Sigmoid colon (tissue), 7 donors: ENCODE data around the gene AHSP. TPM values are rescaled to one million over a fixed set of nuclear protein-coding genes. Genes with fewer than 3 reads are reported as not detected.

Experiments used
- DNase-seq: peaks from one replicate; pipeline ENCODE4 v3.0.0-alpha.2; 2019
- H3K27ac ChIP-seq, 4 donors: fragments of 200-600 bp; sonication (generic); one replicate each; pipeline ENCODE4 v1.5.1; 2016 to 2019; ENCODE audit warnings: mild to moderate bottlenecking in 1 of 4
- H3K27me3 ChIP-seq, 3 donors: fragments of 200-600 bp; sonication (generic); one replicate each; pipeline ENCODE4 v1.5.1; 2019; ENCODE audit warnings: mild to moderate bottlenecking in 1 of 3
- H3K36me3 ChIP-seq, 4 donors: fragments of 200-600 bp; sonication (generic); one replicate each; pipeline ENCODE4 v1.5.1; 2016 to 2019
- H3K4me1 ChIP-seq, 4 donors: fragments of 200-600 bp; sonication (generic); one replicate each; pipeline ENCODE4 v1.5.1; 2017 to 2019
- H3K4me3 ChIP-seq, 4 donors: fragments of 200-600 bp; sonication (generic); one replicate each; pipeline ENCODE4 v1.5.1; 2017 to 2019; ENCODE audit warnings: mild to moderate bottlenecking in 2 of 4, moderate library complexity in 1 of 4
- H3K9me3 ChIP-seq, 4 donors: fragments of 200-600 bp in 3 of 4; sonication (generic) in 3 of 4; one replicate each; pipeline versions ENCODE4 v1.5.1 to v1.6.1; 2013 to 2019
- CTCF ChIP-seq, 4 experiments: fragments of 450-650 bp in 3 of 4; fragments of 200-600 bp in 1 of 4; IDR thresholded peaks; one replicate each; pipeline ENCODE4 v1.5.1; 2016 to 2019; ENCODE audit warnings: antibody characterized with exemption in 4 of 4, mild to moderate bottlenecking in 3 of 4, moderate library complexity in 2 of 4
- EP300 ChIP-seq, 4 donors: sonication (generic); formaldehyde crosslinking; IDR thresholded peaks; one replicate each; pipeline ENCODE4 v1.6.1; 2017; ENCODE audit warnings: antibody characterized with exemption in 4 of 4
- POLR2A ChIP-seq, 2 donors: fragments of 450-650 bp; IDR thresholded peaks; one replicate each; pipeline ENCODE4 v1.6.1; 2016; ENCODE audit warnings: antibody characterized with exemption in 2 of 2, mild to moderate bottlenecking in 2 of 2, moderate library complexity in 2 of 2
- POLR2AphosphoS5 ChIP-seq, 4 donors: sonication (generic); formaldehyde crosslinking; IDR thresholded peaks; one replicate each; pipeline ENCODE4 v1.6.1; 2017; ENCODE audit warnings: antibody characterized with exemption in 4 of 4
- WGBS, 2 donors: extraction: QIAGEN DNeasy Blood & Tissue Kit; methylation state at CpG; one replicate each; pipeline ENCODE4 v1.1.7; 2013; 5-methylcytosine and 5-hydroxymethylcytosine counted together
- intact Hi-C: fragments of 100-400 bp; cut with DNase I; formaldehyde crosslinking; loops from one replicate; pipeline ENCODE4 v1.15.1; 2023
- polyA plus RNA-seq, 3 donors: library from polyadenylated mRNA; stranded (reverse); fragments of 200-250 nt; gene quantifications; one replicate each; pipeline ENCODE4 v1.2.3, GENCODE V29; 2013
- total RNA-seq, 4 donors: library from RNA; depleted of rRNA; stranded (reverse); fragments of >200 nt; gene quantifications; one replicate each; pipeline ENCODE4 v1.1.0, GENCODE V29; 2016
- donor health status: healthy with polysubstance abuse.
- donor health status: Bipolar disorder and iron deficiency.
- donor health status: healthy.

The AHSP gene
- total and polyA plus RNA-seq, 7 donors: not detected

GRCh38 chr16:31489616-31490584 lies 37.8 kb upstream of the AHSP start:
- no peak for DNase-seq
- Histone ChIP-seq H3K27me3 (peaks cover 23 to 40% (median 30%) of the 10 kb centered on the region in 3 donors), H3K27ac (no peak overlapping the region), H3K9me3 (peaks cover 0 to 3% (median 0%) of the 10 kb centered on the region in 4 donors), H3K4me3 (no peak overlapping the region), H3K4me1 (peaks cover 0 to 24% (median 21%) of the 10 kb centered on the region in 4 donors), H3K36me3 (peaks cover 21 to 47% (median 25%) of the 10 kb centered on the region in 4 donors)
- TF ChIP-seq EP300 (IDR thresholded peaks at IDR 0.05) (no peak), CTCF (IDR thresholded peaks at IDR 0.05) (no peak), POLR2A (IDR thresholded peaks at IDR 0.05) (no peak), POLR2AphosphoS5 (IDR thresholded peaks at IDR 0.05) (no peak)
- intact Hi-C loops: no loop called here
- WGBS, 2 donors: 88% methylated on average over 22 of the region's 22 CpGs

GRCh38 chr16:31491778-31492418 lies 35.8 kb upstream of the AHSP start:
- Histone ChIP-seq H3K36me3 (peaks cover 33 to 67% (median 38%) of the 10 kb centered on the region in 4 donors), H3K27me3 (peaks cover 15 to 20% (median 17%) of the 10 kb centered on the region in 3 donors), H3K27ac (no peak overlapping the region), H3K4me1 (peaks cover 0 to 22% (median 20%) of the 10 kb centered on the region in 4 donors), H3K9me3 (peaks cover 0 to 3% (median 0%) of the 10 kb centered on the region in 4 donors), H3K4me3 (no peak overlapping the region)
- WGBS, 2 donors: 94 to 96% methylated on average over 8 of the region's 8 CpGs
- intact Hi-C loops: no loop called here
- DNase-seq: peak; percentile 28
- TF ChIP-seq CTCF (IDR thresholded peaks at IDR 0.05) (no peak), EP300 (IDR thresholded peaks at IDR 0.05) (no peak), POLR2A (IDR thresholded peaks at IDR 0.05) (no peak), POLR2AphosphoS5 (IDR thresholded peaks at IDR 0.05) (no peak)

GRCh38 chr16:31493506-31494125 lies 34.1 kb upstream of the AHSP start:
- 96% methylated on average over 18 of the region's 18 CpGs for WGBS, 2 donors
- TF ChIP-seq POLR2AphosphoS5 (IDR thresholded peaks at IDR 0.05): no peak
- peaks cover 40 to 84% (median 48%) of the 10 kb centered on the region in 4 donors for H3K36me3 ChIP-seq
- DNase-seq: peak; percentile 53
- H3K27me3 ChIP-seq: peaks cover 0 to 3% (median under 1%) of the 10 kb centered on the region in 3 donors
- H3K4me1 ChIP-seq: peaks cover 0 to 5% (median 3%) of the 10 kb centered on the region in 4 donors
- H3K4me3 ChIP-seq: no peak overlapping the region
- no peak overlapping the region for H3K27ac ChIP-seq
- H3K9me3 ChIP-seq: no peaks in the 10 kb centered on the region
- intact Hi-C loops: no loop called here

DNA sequence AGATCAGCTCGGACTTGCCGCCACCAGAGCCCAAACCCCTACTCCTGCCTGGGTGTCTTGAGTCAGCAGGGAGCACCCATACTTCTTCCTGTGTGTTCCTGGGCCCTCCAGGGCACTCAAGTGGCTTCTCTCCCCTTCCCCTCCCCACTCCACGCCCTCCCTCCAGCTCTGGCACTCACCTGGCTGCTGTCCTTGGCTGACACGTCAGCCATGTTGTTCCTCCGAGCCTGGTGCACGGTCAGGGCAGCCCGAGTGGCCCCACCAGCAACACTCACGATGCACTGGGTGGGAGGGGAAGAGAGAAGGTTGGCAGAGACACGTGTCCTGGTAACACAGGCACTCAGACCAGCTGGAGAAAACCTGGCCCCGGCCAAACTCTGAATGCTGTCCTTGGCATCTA lies 31.0 kb upstream of the AHSP start:
- Histone ChIP-seq H3K4me3 (no peak overlapping the region), H3K27me3 (no peaks in the 10 kb centered on the region), H3K9me3 (no peaks in the 10 kb centered on the region), H3K36me3 (peaks cover 48 to 93% (median 53%) of the 10 kb centered on the region in 4 donors), H3K4me1 (no peaks in the 10 kb centered on the region), H3K27ac (no peak overlapping the region)
- TF ChIP-seq EP300 (IDR thresholded peaks at IDR 0.05) (no peak), POLR2A (IDR thresholded peaks at IDR 0.05) (no peak), POLR2AphosphoS5 (IDR thresholded peaks at IDR 0.05) (no peak), CTCF (IDR thresholded peaks at IDR 0.05) (no peak)
- no peak for DNase-seq
- intact Hi-C loops: no loop called here
- WGBS, 2 donors: 88 to 93% methylated on average over 10 of the region's 10 CpGs
